ENCODE data around the gene GJB1. TPM values are rescaled to one million over a fixed set of nuclear protein-coding genes. Genes with fewer than 3 reads are reported as not detected.
A peak's percentile ranks its signal among the peaks of the same experiment; 100 is the strongest.

Gene GJB1
- total and polyA plus RNA-seq, 12 donors = not detected

DNA sequence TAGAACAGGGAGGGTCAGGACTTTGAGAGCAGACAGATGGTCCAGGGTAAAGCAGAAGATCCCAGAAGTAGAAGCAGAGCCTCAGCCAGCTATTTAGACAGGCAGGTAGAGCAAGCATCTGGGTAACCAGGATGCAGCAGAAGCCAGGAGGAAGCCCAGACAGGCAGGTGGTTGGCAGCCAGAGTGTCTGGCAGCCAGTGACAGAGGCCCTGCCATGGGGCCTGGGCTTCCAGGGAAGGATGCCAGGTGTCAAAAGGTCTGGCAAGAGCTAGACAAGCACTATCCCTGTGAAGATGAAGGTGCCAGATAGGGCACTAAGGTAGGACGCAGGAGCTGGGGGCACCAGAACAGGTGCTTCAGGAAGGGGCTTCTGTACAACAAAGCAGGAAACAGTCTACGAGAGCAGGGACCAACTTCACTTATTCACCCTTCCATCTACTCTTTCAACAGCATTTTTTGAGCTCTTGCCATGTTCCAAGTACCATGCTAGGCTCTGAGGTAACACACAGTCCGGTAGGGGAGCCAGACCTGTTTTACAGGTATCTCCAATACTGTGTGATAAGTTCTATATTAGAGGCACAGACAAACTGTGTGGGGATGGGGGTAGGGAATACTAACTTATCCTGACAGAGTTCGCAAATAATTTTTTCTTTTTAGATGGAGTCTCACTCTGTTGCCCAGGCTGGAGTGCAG, 38.1 kb upstream of the GJB1 start:
- Histone ChIP-seq H3K27ac (no peak overlapping the region), H3K4me1 (peaks cover 0 to 6% (median 0%) of the 10 kb centered on the region in 9 donors), H3K36me3 (no peaks in the 10 kb centered on the region), H3K9me3 (no peaks in the 10 kb centered on the region), H3K27me3 (no peaks in the 10 kb centered on the region), H3K4me3 (no peak overlapping the region)
- ATAC-seq (no peak), DNase-seq (no peak)
- 67 to 78% methylated on average over 3 to 4 of the region's 4 CpGs for WGBS, 2 donors
- intact Hi-C loops (cut with DNase I) = loop anchor here in 2 of 10 donors (5.0 to 10.0 kb wide), 5 partner anchors 67 to 180 kb away; partner anchors contain the start of genes FOXO4 (in 1 of the 2), SNX12 (in 1 of the 2), TAF1 (in 1 of the 2) and ZMYM3 (in 1 of the 2)
- TF ChIP-seq, protein P1, sequence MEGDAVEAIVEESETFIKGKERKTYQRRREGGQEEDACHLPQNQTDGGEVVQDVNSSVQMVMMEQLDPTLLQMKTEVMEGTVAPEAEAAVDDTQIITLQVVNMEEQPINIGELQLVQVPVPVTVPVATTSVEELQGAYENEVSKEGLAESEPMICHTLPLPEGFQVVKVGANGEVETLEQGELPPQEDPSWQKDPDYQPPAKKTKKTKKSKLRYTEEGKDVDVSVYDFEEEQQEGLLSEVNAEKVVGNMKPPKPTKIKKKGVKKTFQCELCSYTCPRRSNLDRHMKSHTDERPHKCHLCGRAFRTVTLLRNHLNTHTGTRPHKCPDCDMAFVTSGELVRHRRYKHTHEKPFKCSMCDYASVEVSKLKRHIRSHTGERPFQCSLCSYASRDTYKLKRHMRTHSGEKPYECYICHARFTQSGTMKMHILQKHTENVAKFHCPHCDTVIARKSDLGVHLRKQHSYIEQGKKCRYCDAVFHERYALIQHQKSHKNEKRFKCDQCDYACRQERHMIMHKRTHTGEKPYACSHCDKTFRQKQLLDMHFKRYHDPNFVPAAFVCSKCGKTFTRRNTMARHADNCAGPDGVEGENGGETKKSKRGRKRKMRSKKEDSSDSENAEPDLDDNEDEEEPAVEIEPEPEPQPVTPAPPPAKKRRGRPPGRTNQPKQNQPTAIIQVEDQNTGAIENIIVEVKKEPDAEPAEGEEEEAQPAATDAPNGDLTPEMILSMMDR (IDR thresholded peaks at IDR 0.05) = no peak

DNA sequence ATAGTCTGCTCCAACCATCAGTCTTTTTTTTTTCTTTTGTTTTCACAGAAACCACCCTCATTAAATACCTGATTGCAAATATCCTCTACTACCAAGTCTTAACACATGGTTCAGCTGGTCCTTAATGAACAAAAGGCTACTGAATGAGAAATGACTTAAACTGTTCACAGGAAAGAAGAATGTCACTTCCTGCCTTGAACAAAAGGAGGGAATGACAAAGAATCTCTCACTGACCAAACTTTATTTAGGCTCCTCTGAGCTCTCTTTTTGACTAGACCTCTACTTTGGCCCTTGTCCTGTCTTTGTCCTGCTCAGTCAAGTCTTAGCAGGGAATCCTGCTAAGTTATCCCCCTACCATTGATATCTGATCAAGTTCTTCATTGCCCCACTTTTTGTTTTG, 31.8 kb upstream of the GJB1 start:
- no peaks in the 10 kb centered on the region for H3K9me3 ChIP-seq
- DNase-seq = no peak
- ATAC-seq = no peak

DNA sequence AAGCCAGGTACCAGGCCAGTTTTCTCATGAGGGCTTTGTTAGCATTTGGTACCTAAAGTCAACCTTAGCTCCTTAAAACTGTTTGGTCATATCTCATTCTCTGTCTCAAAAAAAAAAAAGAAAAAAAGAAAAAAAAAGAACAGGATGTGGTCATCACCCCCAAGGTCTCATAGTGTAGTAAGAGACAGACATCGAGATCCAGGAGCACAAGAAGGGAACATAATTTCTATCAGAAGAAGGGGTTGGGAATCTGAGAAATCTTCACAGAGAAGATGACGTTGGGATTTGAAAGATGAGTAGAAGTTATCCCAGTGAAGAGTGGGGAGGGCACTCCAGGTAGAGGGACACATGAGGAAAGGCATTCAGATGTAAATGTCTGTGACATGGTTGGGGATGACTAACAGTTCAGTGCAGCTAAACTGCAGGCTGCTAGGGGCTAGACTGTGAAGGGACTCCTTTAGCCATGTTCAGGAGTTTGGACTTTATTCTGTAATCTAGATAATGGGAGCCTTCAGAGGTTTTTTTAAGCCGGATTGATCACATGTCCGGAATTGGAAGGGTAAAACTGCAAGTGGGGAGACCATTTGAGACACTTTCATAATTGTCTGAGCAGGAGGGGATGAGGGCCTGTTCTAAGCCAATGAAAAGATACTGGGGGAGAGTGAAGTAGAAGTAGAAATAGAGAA, 26.9 kb upstream of the GJB1 start:
- ATAC-seq = no peak
- intact Hi-C loops (cut with DNase I) = no loop called here
- no peaks in the 10 kb centered on the region for H3K27me3 ChIP-seq
- peak overlapping the region in 1 of 10 donors; percentile 50 for H3K4me3 ChIP-seq
- no peaks in the 10 kb centered on the region for H3K36me3 ChIP-seq
- DNase-seq = no peak
- H3K4me1 ChIP-seq = no peaks in the 10 kb centered on the region
- TF ChIP-seq, protein P1 (IDR thresholded peaks at IDR 0.05) = no peak
- H3K9me3 ChIP-seq = no peaks in the 10 kb centered on the region
- peak overlapping the region in 1 of 10 donors; percentile 47 for H3K27ac ChIP-seq
- WGBS, 2 donors = 64 to 73% methylated on average over 4 of the region's 4 CpGs

More for the DNA sequence above, 31.8 kb upstream of the GJB1 start:
- intact Hi-C loops (cut with DNase I) = no loop called here
- Histone ChIP-seq H3K4me1 (no peaks in the 10 kb centered on the region), H3K36me3 (no peaks in the 10 kb centered on the region), H3K27ac (no peak overlapping the region), H3K4me3 (no peak overlapping the region), H3K27me3 (no peaks in the 10 kb centered on the region)
- TF ChIP-seq, protein P1 (IDR thresholded peaks at IDR 0.05) = no peak

DNA sequence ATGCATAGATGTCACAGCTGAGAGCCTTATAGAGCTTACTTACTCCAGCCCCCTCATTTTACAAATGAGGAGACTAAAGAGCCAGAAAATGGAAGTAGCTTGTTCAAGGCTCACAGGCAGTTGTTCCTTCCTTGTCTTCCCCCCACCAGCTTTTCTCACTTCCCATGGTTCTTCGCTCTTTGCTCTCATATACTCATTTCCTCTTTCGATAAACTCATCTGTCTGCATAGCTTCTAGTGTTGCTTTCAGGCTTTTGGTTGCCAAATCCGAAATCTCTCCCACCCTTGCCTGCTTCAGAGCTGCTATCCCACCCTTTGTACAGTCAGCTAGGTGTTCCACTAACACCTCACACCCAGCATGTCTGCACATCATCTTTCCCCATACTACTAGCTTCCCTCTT, 25.0 kb upstream of the GJB1 start:
- no peak for ATAC-seq
- no peak for DNase-seq
- TF ChIP-seq, protein P1 (IDR thresholded peaks at IDR 0.05) = no peak
- peak overlapping the region in 3 of 10 donors; percentile 7 to 50 (median 11) for H3K4me3 ChIP-seq
- no peaks in the 10 kb centered on the region for H3K4me1 ChIP-seq
- intact Hi-C loops (cut with DNase I) = no loop called here
- peak overlapping the region in 1 of 10 donors; percentile 80 for H3K27ac ChIP-seq
- no peaks in the 10 kb centered on the region for H3K9me3 ChIP-seq
- H3K36me3 ChIP-seq = no peaks in the 10 kb centered on the region
- 61 to 75% methylated on average over 3 of the region's 3 CpGs for WGBS, 2 donors
- no peaks in the 10 kb centered on the region for H3K27me3 ChIP-seq

All from heart right ventricle (tissue), 16 donors.